Stimulated activated CD8-positive, alpha-beta memory T cell treated with anti-CD3 and anti-CD28 coated beads, Interleukin-7, amount 100 ng/mL, for 24 hours (primary cell): ENCODE results near the gene DDX31.
A peak's percentile ranks its signal among the peaks of the same experiment; 100 is the strongest.
"Not testable (repeated sequence)": the region's sequence is repeated elsewhere in the genome, so short reads cannot be mapped to it uniquely, and the experiment has no call there.

Source experiments
- DNase-seq: peaks from one replicate; pipeline ENCODE4 v3.0.0-alpha.2; 2020; ENCODE audit warnings: low read depth

Gene DDX31

GRCh38 chr9:132577119-132577518, 92.7 kb downstream of the DDX31 start:
- DNase-seq = no peak

DNA sequence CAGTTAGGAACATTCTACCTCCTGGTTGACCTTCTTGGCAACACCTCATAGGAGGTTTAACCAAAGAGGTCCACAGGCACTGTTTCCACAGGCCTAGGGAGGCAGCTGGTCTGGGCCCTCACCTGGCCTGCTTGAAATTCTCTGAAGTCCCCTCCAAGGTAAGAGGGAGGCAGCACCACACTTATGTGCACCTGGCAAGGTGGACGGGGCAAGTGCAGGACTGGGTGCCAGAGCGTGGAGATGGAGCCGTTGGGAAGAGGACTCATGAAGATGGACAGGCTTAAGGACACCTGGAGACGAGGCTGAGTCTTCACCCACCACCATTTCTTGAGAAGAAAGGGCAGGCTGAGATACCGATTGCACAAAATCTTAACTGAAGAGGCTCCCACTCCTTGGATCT, 94.0 kb downstream of the DDX31 start:
- no peak for DNase-seq

DNA sequence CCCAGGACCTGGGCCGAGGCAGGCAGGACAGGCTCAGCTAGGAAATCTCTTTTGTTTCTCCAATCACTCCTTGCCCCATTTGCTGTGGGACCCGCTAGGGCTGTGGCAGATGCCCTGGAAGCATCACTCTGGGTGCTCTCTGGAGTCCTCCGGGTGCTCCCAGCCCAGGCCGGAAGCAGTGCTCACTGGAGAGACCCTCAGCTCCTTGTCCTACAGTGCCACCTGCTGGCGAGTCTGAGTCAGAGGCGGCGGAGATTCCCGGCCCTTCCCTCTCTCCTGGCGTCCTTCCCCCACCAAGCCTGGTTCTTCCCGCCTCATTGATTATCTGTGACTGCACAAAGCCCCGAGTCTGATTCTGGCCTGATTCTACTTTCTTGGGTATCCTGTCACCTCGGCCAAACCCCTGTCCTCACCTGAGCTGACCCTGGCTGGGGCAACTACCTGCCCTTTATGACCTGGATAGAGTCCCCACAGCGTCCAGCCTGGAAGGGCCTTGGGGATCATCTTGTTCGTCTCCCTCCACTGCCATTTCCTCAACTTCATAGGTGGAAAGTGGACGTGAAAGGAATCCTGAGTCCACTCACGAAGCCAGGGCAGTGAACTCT, 94.7 kb downstream of the DDX31 start:
- DNase-seq = peak; percentile 16

GRCh38 chr9:132572921-132573320, 96.9 kb downstream of the DDX31 start:
- no peak for DNase-seq

GRCh38 chr9:132571806-132572600, 97.8 kb downstream of the DDX31 start:
- no peak for DNase-seq

- not testable (repeated sequence) for DNase-seq
These were observed 101.0 kb downstream of the DDX31 start for GRCh38 chr9:132568787-132569186.

DNA sequence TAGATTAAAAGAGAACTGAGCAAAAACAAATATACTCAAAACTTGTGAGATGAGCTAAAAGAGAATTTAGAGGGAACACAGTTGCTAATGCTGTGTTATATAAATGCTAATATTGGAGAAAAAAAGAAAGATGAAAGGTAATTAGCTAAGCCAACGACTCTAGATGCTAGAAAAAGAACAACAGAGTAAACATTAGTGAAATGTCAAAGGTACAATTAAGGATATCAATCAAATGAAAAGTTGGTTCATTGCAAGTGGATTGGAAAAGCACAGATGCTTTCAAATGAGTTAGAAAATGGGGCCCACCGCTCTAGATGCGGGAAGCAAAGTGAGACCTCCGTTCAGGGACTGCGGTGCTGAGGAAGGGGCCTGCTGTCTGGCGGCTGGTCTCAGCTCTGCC, 105.3 kb downstream of the DDX31 start:
- no peak for DNase-seq

DNA sequence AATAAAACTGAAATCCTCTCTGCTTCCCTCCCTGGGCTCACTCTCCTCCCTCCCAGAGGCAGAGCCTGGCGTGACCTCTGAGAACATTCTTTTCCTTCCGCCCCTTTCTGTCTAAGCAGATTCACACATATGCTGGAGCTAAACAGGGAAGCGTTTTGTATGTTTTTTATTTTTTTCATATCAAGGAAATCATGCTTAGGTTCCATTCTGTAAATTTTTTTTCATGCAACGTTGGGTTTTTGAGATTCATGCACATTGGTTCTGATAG, 107.5 kb downstream of the DDX31 start:
- no peak for DNase-seq

DNA sequence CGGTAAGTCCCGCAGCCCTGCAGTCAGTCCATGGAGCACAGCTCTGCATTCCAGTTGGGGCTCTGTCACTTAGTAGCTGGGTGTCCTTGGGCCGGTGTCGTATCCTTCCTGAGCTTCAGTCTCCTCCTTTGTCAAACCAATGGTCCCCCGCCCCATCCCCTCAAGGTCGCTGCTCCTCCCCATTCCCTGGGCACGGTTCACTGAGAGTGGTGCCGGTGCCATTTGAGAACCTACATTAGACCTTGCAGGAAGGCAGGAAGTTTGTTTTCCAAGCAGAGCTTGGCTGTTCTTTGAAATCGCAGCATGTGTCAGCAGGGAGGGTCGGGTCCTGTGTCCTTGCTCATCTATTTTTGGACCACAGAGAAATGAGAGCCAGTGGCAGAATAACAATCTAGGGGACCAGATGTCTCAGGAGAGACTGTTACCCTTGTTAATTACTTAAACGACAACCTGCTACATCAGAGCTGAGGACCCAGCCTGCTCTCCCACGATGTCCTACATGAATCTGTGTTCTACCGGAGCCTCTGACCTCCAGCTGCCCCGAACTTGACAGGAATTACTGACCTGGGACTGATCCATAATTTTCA, 109.1 kb downstream of the DDX31 start:
- DNase-seq = no peak

DNA sequence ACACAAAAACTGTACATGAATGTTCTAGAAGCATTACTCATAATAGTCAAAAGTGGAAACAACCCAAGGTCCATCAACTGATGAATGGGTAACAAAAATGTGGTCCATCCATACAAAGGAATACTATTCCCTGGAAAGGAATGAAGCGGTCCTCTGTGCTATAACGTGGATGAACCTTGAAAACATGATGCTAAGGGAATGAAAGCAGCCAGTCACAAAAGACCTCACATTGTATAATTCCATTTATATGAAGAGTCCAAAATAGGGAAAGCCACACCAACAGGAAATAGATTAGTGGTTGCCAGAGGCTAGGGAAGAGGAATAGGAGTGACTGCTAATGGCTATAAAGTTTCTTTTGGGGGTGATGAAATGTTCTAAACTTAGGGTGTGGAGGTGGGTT, 110.1 kb downstream of the DDX31 start:
- no peak for DNase-seq

- DNase-seq = no peak
These were observed 112.6 kb downstream of the DDX31 start for GRCh38 chr9:132557159-132557558.

GRCh38 chr9:132556714-132557113, 113.1 kb downstream of the DDX31 start:
- no peak for DNase-seq

GRCh38 chr9:132556235-132556634, 113.5 kb downstream of the DDX31 start:
- no peak for DNase-seq

DNA sequence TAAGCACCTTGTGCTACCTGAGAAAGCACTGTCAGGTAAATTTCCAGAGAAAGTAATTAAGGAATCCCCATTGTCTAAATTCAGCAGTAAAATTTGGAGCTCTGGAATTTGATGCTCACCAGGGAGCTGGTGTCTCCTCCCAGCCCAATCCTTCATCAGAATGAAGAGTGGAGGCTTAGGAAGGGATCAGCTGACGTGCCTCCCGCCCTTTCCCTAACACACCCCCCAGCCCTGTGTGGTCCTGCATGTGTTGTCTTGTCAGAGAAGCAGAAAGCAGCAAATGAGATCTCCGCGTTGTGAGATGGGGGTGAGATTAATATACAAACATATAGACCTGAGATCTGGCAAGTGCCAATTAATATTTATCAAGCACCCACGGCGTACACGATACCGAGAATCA, 114.3 kb downstream of the DDX31 start:
- DNase-seq = no peak

DNA sequence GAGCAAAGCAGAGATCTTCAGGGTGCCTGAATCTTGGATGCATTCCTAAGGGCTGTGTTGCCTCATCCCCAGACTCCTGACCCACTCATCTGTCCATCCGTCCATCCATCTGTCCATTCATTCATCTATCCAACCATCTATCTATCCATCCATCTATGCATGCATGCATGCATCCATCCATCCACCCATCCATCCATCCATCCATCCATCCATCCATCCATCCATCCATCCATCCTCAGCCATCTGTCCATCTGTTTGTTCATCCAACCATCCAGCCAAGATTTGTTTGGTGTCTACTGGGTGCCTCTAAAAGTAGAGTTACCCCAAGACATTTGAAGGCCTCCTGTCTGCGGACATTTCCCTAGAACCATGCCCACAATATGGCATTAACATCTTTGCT, 115.0 kb downstream of the DDX31 start:
- DNase-seq = no peak

DNA sequence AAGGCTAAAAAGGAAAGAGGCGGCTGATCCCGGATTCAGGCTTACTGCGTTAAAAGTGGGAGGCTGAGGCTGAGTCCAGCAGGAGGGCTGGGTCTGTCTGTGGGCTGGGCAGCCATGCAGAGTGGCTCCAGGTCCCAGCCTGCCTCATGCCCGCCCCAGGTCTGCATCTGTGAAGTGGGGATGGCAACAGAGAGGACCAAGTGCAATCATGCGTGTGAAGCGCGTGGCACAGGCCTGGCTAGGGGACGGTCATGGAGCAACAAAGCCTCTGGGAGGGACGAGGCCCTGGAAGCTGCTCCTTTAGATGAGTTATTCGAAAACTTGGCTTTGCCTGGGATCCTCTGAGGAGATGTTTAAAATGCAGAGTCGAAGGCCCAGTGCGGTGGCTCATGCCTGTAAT, 117.7 kb downstream of the DDX31 start:
- DNase-seq = no peak

- DNase-seq = no peak
These were observed 118.2 kb downstream of the DDX31 start for GRCh38 chr9:132551556-132551955.

GRCh38 chr9:132548751-132549640, 120.8 kb downstream of the DDX31 start:
- DNase-seq = no peak

DNA sequence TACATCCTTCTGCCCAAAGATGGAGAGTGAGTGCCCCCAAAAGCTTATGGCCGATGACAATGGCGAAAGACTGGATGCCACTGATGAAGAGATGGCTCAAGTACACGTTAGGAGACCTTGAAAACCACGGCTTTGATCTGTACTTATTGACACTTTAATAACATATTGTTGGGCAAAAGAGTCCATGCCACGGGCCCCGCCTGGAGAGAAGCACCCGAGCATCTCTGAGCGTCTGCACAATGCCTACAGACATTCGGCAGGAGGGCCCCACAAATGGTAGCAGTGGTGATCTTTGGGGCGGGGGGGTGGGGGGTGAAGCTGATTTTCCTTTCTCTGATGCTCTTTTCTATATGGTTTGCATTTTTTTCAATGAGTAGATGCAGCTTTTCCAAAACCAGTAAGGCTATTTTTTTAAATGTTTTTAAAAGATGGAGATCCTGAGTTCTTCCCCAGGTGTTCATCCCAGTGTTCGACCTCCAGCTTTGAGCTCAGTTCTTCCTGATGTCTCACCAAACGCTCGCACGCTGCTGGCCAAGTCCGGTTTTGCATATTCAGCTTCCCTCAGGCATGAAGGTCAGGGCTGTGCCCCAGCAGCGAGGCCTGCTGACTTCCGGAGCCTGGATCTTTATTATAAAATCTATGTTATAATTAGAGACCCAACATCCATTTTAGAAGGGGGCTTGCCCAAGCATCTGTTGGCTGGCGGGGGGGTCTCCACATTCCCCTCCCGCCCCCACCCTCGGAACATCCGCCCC, 121.6 kb downstream of the DDX31 start:
- no peak for DNase-seq

DNA sequence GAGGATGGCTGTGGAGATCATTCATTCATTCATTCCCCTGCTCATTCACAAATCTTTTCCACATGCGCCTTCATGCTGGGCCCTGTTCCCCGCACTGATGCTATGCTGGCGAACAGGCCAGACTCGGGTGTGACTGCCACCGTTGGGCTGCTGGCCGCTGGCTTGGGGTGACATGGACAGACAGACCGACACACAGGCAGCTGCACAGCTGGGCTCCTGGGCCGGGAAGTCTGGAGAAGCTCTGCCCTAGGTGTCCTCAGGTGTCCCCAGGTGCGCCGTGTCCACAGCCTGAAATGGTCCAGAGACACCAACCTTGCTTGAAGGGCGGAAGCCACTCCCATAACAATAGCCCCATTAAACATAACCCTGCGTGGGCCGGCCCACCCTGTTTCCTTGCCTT, 122.3 kb downstream of the DDX31 start:
- DNase-seq = no peak

DNA sequence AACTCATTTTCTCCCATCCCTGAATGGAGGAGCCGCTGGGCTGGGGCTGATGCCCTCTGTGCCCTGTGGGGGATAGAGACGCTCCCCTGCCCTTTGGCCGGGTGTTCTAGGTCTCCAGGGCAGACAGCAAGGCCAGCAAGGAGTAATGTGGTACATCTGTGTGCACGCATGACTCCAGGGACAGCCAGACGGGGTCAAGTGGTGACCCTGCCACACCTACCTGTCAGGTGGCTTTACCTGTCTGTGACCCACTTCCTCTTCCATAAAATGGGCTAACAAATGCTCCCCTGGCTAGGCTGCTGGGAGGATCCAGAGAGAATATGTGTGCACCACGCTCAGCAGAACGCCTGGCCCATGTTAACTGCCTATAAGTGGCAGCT, 122.7 kb downstream of the DDX31 start:
- DNase-seq = no peak
